Measurements from ENCODE around the gene CLEC1A.

GRCh38 chr12:10135126-10135525 is 36.3 kb upstream of the CLEC1A start:
- TF ChIP-seq CTCF (optimal IDR thresholded peaks at IDR 0.05 in 1 of 3, IDR thresholded peaks at IDR 0.05 in 1 of 3, conservative IDR thresholded peaks at IDR 0.05 in 1 of 3; ENCODE audit: extremely low read depth in 1 of 3, insufficient read depth in 2 of 3, low read length in 3 of 3) (no peak), EZH2 (IDR thresholded peaks at IDR 0.05; ENCODE audit: low read length) (no peak)
